GM12875 (cell line): ENCODE data around the gene SHLD1.
"Not testable (repeated sequence)": the region's sequence is repeated elsewhere in the genome, so short reads cannot be mapped to it uniquely, and the experiment has no call there.

ENCODE experiments used
- H3K4me3 ChIP-seq: one replicate; pipeline ENCODE4 v1.5.1; 2011; ENCODE audit warnings: low read depth, low read length, control low read depth
- TF ChIP-seq, protein P1 (sequence below): IDR thresholded peaks from 2 replicates; pipeline ENCODE4 v1.5.1; 2011; ENCODE audit warnings: low read depth, mild to moderate bottlenecking, control low read depth, inconsistent platforms, low read length, moderate library complexity, borderline replicate concordance; ENCODE audit not compliant: insufficient read depth

Gene SHLD1

DNA sequence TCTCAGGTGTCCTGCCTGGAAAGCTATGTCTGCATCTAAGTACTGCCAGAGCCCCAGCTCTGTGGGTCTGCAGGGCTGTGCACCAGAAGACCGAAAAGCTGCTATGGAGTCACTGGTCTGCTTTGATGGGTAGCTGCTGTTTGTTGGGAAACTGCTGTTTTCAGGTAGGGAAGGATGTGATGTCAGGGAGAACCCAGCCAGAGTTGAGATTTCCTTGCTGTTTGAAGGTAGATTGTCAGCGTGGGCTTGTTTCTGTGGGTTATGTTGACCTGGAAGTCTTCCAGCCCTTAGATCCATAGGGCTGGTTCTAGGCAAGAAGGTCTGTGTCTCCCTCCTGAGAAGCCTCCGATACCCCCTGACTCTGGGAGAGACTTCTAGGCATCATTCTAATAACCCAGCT, 12.2 kb upstream of the SHLD1 start:
- no peak overlapping the region for H3K4me3 ChIP-seq
- TF ChIP-seq, protein P1, sequence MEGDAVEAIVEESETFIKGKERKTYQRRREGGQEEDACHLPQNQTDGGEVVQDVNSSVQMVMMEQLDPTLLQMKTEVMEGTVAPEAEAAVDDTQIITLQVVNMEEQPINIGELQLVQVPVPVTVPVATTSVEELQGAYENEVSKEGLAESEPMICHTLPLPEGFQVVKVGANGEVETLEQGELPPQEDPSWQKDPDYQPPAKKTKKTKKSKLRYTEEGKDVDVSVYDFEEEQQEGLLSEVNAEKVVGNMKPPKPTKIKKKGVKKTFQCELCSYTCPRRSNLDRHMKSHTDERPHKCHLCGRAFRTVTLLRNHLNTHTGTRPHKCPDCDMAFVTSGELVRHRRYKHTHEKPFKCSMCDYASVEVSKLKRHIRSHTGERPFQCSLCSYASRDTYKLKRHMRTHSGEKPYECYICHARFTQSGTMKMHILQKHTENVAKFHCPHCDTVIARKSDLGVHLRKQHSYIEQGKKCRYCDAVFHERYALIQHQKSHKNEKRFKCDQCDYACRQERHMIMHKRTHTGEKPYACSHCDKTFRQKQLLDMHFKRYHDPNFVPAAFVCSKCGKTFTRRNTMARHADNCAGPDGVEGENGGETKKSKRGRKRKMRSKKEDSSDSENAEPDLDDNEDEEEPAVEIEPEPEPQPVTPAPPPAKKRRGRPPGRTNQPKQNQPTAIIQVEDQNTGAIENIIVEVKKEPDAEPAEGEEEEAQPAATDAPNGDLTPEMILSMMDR: no peak

DNA sequence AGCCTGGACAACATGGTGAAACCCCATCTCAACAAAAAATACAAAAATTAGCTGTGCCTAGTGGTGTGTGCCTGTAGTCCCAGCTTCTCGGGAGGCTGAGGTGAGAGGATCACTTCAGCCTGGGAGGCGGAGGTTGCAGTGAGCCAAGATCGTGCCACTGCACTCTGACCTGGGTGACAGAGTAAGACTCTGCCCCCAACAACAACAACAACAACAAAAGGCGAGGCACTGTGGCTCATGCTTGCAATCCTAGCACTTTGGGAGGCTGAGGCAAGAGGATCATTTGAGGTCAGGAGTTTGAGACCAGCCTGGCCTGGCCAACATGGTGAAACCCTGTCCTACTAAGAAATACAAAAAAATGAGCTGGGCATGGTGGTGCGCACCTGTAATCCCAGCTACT, 9.6 kb upstream of the SHLD1 start:
- H3K4me3 ChIP-seq: not testable (repeated sequence)

DNA sequence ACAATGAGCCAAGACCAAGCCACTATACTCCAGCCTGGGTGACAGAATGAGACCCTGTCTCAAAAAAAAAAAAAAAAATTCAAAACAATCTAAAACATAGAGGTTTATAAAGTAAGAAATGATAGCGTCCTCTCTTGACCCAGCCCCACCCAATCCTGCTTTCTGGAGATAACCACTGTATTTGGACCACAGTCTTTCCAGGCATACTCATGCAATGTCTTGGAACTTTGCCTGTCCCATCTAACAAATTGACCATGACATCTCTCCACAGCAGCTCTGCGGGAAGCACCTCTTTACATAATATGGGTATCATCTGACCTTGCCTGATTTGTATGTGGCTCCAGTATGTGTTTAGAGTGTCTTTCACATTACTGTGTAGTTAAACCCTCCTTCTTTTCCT, 9.1 kb upstream of the SHLD1 start:
- TF ChIP-seq, protein P1: no peak

DNA sequence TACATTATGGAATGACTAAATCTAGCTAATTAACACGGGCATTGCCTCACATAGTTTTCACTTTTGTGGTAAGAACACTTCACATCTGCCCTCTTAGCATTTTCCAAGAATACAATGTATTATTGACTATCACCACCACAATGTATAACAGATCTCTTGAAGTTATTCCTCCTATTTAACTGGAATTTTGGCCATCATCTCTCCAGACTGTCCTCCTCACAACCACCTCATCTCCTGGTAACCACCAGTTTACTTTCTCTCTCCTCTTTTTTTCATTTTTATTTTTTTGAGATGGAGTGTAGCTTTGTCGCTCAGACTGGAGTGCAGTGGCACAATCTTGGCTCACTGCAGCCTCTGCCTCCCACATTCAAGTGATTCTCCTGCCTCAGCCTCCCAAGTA, 8.2 kb upstream of the SHLD1 start:
- no peak overlapping the region for H3K4me3 ChIP-seq

More for the DNA sequence above, 9.1 kb upstream of the SHLD1 start:
- H3K4me3 ChIP-seq: no peak overlapping the region

DNA sequence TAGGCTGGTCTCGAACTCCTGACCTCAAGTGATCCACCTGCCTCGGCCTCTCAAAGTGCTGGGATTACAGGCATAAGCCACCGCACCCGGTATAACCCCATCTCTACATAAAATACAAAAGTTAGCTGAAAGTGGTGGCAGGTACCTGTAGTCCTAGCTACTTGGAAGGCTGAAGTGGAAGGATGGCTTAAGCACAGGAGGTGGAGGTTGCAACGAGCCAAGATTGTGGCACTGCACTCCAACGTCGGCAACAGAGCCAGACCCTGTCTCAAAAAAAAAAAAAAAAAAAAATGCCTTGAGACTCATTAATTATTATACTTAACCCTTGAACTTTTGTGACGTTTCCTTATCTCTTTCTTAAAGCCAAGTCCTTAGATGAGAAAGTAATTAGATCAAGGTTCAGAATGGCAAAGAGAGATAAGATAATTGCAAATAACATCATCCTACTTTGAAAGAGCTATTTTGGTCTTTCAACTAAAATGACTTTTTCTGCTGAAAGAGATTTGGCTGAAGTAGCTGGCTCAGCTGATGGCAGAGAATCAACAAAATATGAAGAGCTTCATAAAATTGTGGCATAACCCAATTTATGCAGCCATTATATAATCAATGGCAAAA, 4.7 kb upstream of the SHLD1 start:
- no peak overlapping the region for H3K4me3 ChIP-seq
- TF ChIP-seq, protein P1: no peak

More for the DNA sequence above, 8.2 kb upstream of the SHLD1 start:
- TF ChIP-seq, protein P1: no peak

DNA sequence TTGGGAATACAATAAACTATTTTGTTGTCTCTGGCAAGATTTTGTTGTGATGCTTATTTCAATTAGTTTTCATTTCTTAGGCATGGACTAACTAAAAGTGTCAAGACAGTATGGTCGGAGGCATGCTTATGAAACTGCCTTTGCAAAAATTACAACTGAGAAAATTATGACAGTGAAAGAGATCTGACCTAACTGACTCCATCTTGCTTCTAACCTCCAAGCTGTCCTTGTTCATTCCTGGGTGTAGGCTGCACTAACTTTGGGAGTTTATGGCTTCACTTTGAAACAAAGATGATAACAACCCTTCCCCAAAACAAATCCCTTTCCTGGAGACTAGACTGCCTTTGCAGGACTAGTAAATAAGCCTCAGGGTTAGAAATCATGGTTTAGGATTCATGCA, 4.1 kb upstream of the SHLD1 start:
- TF ChIP-seq, protein P1: no peak
- no peak overlapping the region for H3K4me3 ChIP-seq

DNA sequence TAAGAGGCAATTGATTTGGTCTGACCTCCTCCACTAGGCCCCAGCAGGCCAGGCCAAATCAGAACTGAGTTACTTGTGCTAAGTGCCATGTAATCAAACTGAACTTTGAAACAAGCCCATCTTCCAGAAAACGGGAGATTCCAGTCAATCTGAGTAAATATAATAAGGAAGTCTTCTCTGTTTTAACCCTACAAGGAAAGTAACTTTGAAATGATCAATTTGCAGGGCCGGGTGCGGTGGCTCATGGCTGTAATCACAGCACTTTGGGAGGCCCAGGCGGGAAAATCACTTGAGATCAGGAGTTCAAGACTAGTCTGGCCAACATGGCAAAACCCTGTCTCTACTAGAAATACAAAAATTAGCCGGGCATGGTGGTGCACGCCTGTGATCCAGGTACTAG, 2.0 kb upstream of the SHLD1 start:
- no peak overlapping the region for H3K4me3 ChIP-seq
- TF ChIP-seq, protein P1: no peak

DNA sequence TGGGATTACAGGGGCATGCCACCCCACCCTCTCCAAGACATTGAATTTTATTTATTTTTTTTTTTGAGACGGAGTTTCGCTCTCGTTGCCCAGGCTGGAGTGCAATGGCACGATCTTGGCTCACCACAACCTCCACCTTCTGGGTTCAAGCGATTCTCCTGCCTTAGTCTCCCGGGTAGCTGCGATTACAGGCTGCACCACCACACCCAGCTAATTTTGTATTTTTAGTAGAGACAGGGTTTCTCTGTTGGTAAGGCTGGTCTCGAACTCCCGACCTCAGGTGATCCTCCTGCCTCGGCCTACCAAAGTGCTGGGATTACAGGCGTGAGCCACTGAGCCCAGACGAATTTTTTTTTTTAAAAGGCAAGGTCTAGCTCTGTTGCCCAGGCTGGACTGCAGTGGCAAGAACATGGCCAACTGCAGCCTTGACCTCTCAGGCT, 669 bp upstream of the SHLD1 start:
- not testable (repeated sequence) for H3K4me3 ChIP-seq
